ENCODE measurements around the gene MT3. TPM values are rescaled to one million over a fixed set of nuclear protein-coding genes. Genes with fewer than 3 reads are reported as not detected.

The MT3 gene
- total and polyA plus RNA-seq, 2 of the 8 experiments (the other 6 are each of a cell fraction or from before 2014, with no cell fraction given) = 0.17 TPM; not detected in 1

- no peak for TF ChIP-seq CHD7 (IDR thresholded peaks at IDR 0.05; ENCODE audit: insufficient replicate concordance, low read length)
- TF ChIP-seq SUZ12 (IDR thresholded peaks at IDR 0.05; ENCODE audit: low read length) = peak; percentile 82; the same call in 1 of the 2 replicates
- no peak for TF ChIP-seq CTBP2 (IDR thresholded peaks at IDR 0.05; ENCODE audit: borderline replicate concordance, insufficient read depth, insufficient read length, low read length)
- TF ChIP-seq ATF3 (IDR thresholded peaks at IDR 0.05; ENCODE audit: insufficient read depth, low read depth, low read length) = no peak
- TF ChIP-seq SRF (IDR thresholded peaks at IDR 0.05; ENCODE audit: low read depth, low read length) = no peak
- no peak for TF ChIP-seq USF2 (IDR thresholded peaks at IDR 0.05; ENCODE audit: low read length)
- no peak for TF ChIP-seq SIN3A (conservative IDR thresholded peaks at IDR 0.05 in 1 of 2, IDR thresholded peaks at IDR 0.05 in 1 of 2; ENCODE audit: low read depth in 1 of 2, low read length in 2 of 2)
Measured at GRCh38 chr16:56589141-56590039, at the start of gene MT3 (continued).

Data from H1 (cell line).